Mesenchymal stem cell (in vitro differentiated cells and primary cell): Measurements from ENCODE around the gene MSI2.

Experiments
- DNase-seq: peaks from one replicate; pipeline ENCODE4 v3.0.0-alpha.2; 2013
- H2AFZ ChIP-seq: one replicate; pipeline ENCODE4 v1.6.1; 2013; ENCODE audit warnings: low read depth, mild to moderate bottlenecking, control low read depth, inconsistent platforms, low read length, moderate library complexity
- H2AK5ac ChIP-seq: 2 replicates; pipeline ENCODE4 v1.6.1; 2013; ENCODE audit warnings: low read length, moderate library complexity, mild to moderate bottlenecking, inconsistent platforms; ENCODE audit not compliant: severe bottlenecking
- H2BK120ac ChIP-seq: one replicate; pipeline ENCODE4 v1.6.1; 2013; ENCODE audit warnings: low read depth, mild to moderate bottlenecking, inconsistent platforms, low read length, moderate library complexity
- H2BK12ac ChIP-seq, 2 experiments: one replicate each; pipeline ENCODE4 v1.6.1; 2013; ENCODE audit warnings: inconsistent platforms in 2 of 2, low read length in 2 of 2, mild to moderate bottlenecking in 2 of 2, moderate library complexity in 2 of 2, control low read depth in 1 of 2
- H2BK15ac ChIP-seq: one replicate; pipeline ENCODE4 v1.6.1; 2013; ENCODE audit warnings: mild to moderate bottlenecking, low read depth, inconsistent platforms; ENCODE audit not compliant: poor library complexity, severe bottlenecking
- H2BK5ac ChIP-seq: 2 replicates; pipeline ENCODE4 v1.6.1; 2013; ENCODE audit warnings: low read depth, mild to moderate bottlenecking, low read length, control low read depth, inconsistent platforms; ENCODE audit not compliant: poor library complexity, severe bottlenecking
- H3K14ac ChIP-seq, 2 experiments: one replicate each; pipeline ENCODE4 v1.6.1; 2013; ENCODE audit warnings: inconsistent platforms in 2 of 2, low read length in 2 of 2, control low read depth in 1 of 2, mild to moderate bottlenecking in 1 of 2, moderate library complexity in 1 of 2
- H3K18ac ChIP-seq, 2 experiments: one replicate each; pipeline ENCODE4 v1.6.1; 2013; ENCODE audit warnings: inconsistent platforms in 2 of 2, low read length in 2 of 2, control low read depth in 1 of 2, low read depth in 1 of 2, mild to moderate bottlenecking in 1 of 2
- H3K23ac ChIP-seq, 2 experiments: one replicate each; pipeline ENCODE4 v1.6.1; 2013; ENCODE audit warnings: inconsistent platforms in 2 of 2, low read length in 2 of 2, mild to moderate bottlenecking in 2 of 2, moderate library complexity in 2 of 2, control low read depth in 1 of 2
- H3K27ac ChIP-seq: 2 replicates; pipeline ENCODE4 v1.5.1; 2013; ENCODE audit warnings: mild to moderate bottlenecking, moderate library complexity, low read length, control low read depth, inconsistent platforms; ENCODE audit not compliant: poor library complexity, severe bottlenecking
- H3K27me3 ChIP-seq, 2 experiments: 2 replicates each; pipeline versions ENCODE4 v1.6.1 to v1.7.0; 2013; ENCODE audit warnings: low read length in 2 of 2, mild to moderate bottlenecking in 2 of 2, moderate library complexity in 2 of 2, control low read depth in 1 of 2, inconsistent platforms in 1 of 2; ENCODE audit not compliant: control insufficient read depth in 1 of 2, insufficient read depth in 1 of 2
- H3K36me3 ChIP-seq, 2 experiments: 2 replicates each; pipeline versions ENCODE4 v1.6.1 to v1.7.0; 2013; ENCODE audit warnings: low read length in 2 of 2, control low read depth in 1 of 2, inconsistent platforms in 1 of 2, low read depth in 1 of 2, mild to moderate bottlenecking in 1 of 2; ENCODE audit not compliant: insufficient read depth in 2 of 2, control insufficient read depth in 1 of 2
- H3K4ac ChIP-seq, 2 experiments: one replicate each; pipeline ENCODE4 v1.6.1; 2013; ENCODE audit warnings: inconsistent platforms in 2 of 2, low read length in 2 of 2, mild to moderate bottlenecking in 2 of 2, moderate library complexity in 2 of 2, control low read depth in 1 of 2, low read depth in 1 of 2
- H3K4me1 ChIP-seq: 2 replicates; pipeline ENCODE4 v1.6.1; 2013; ENCODE audit warnings: low read depth, low read length, control low read depth; ENCODE audit not compliant: control insufficient read depth, insufficient read depth
- H3K4me2 ChIP-seq: 2 replicates; pipeline ENCODE4 v1.6.1; 2013; ENCODE audit warnings: low read length, mild to moderate bottlenecking, inconsistent platforms; ENCODE audit not compliant: poor library complexity, severe bottlenecking
- H3K4me3 ChIP-seq, 2 experiments: 2 replicates each; pipeline versions ENCODE4 v1.5.1 to v1.7.0; 2013; ENCODE audit warnings: low read length in 2 of 2, mild to moderate bottlenecking in 2 of 2, control low read depth in 1 of 2, low read depth in 1 of 2; ENCODE audit not compliant: insufficient read depth in 1 of 2
- H3K79me1 ChIP-seq: replicated peaks from 2 replicates; pipeline ENCODE4 v1.6.1; 2013; ENCODE audit warnings: mild to moderate bottlenecking, control low read depth, low read length, inconsistent platforms; ENCODE audit not compliant: poor library complexity, severe bottlenecking
- H3K9ac ChIP-seq: 2 replicates; pipeline ENCODE4 v1.7.0; 2013; ENCODE audit warnings: mild to moderate bottlenecking, low read length, moderate library complexity
- H3K9me3 ChIP-seq: 2 replicates; pipeline ENCODE4 v1.7.0; 2013; ENCODE audit warnings: mild to moderate bottlenecking, low read length; ENCODE audit not compliant: control insufficient read depth
- H4K8ac ChIP-seq: one replicate; pipeline ENCODE4 v1.6.1; 2013; ENCODE audit warnings: inconsistent platforms, mild to moderate bottlenecking, low read length, moderate library complexity
- H4K91ac ChIP-seq: one replicate; pipeline ENCODE4 v1.6.1; 2013; ENCODE audit warnings: mild to moderate bottlenecking, low read length, inconsistent platforms
- WGBS: methylation state at CpG from one replicate; pipeline ENCODE4 v1.1.7; 2013; ENCODE audit warnings: mixed read lengths; 5-methylcytosine and 5-hydroxymethylcytosine counted together

MSI2 gene

GRCh38 chr17:57349541-57350247, 93.4 kb downstream of the MSI2 start:
- no peak for DNase-seq
- Histone ChIP-seq H2AFZ (no peak overlapping the region), H3K23ac (no peak overlapping the region), H2BK5ac (no peak overlapping the region), H2AK5ac (no peak overlapping the region), H3K79me1 (peaks cover 29% of the 10 kb centered on the region), H3K9me3 (no peaks in the 10 kb centered on the region), H2BK120ac (no peak overlapping the region), H2BK15ac (no peak overlapping the region), H2BK12ac (no peak overlapping the region), H3K27ac (no peak overlapping the region), H3K4me1 (no peaks in the 10 kb centered on the region), H4K91ac (no peak overlapping the region), H3K9ac (no peak overlapping the region), H3K27me3 (no peaks in the 10 kb centered on the region), H3K36me3 (peaks cover 0 to 25% of the 10 kb centered on the region in 2 experiments), H4K8ac (no peak overlapping the region), H3K4ac (no peak overlapping the region), H3K4me2 (no peak overlapping the region), H3K14ac (no peak overlapping the region), H3K4me3 (no peak overlapping the region), H3K18ac (no peak overlapping the region)
- 97% methylated on average over 1 of the region's 3 CpGs for WGBS

- no peak overlapping the region for H2AFZ ChIP-seq
- no peak overlapping the region for H2BK15ac ChIP-seq
- no peak overlapping the region for H2AK5ac ChIP-seq
- H2BK12ac ChIP-seq: peak overlapping the region in 1 of 2 experiments; percentile 76
- no peak overlapping the region for H3K4me3 ChIP-seq
- no peaks in the 10 kb centered on the region for H3K27me3 ChIP-seq
- H4K91ac ChIP-seq: peak overlapping the region; percentile 45
- no peak overlapping the region for H2BK5ac ChIP-seq
- H3K4me1 ChIP-seq: no peaks in the 10 kb centered on the region
- peak overlapping the region in 1 of 2 experiments; percentile 14 for H3K23ac ChIP-seq
- no peak overlapping the region for H3K18ac ChIP-seq
- WGBS: 94% methylated on average over 6 of the region's 6 CpGs
- H3K9me3 ChIP-seq: no peaks in the 10 kb centered on the region
- H3K9ac ChIP-seq: no peak overlapping the region
- H3K79me1 ChIP-seq: peaks cover 31% of the 10 kb centered on the region
- no peak for DNase-seq
- H3K14ac ChIP-seq: no peak overlapping the region
- no peak overlapping the region for H3K4ac ChIP-seq
- peaks cover 0 to 25% of the 10 kb centered on the region in 2 experiments for H3K36me3 ChIP-seq
- H3K4me2 ChIP-seq: no peak overlapping the region
- no peak overlapping the region for H3K27ac ChIP-seq
- H2BK120ac ChIP-seq: no peak overlapping the region
- no peak overlapping the region for H4K8ac ChIP-seq
Measured at GRCh38 chr17:57350266-57350665, 93.9 kb downstream of the MSI2 start.

- Histone ChIP-seq H2AFZ (no peak overlapping the region), H3K18ac (no peak overlapping the region), H3K4me1 (peaks cover 2% of the 10 kb centered on the region), H3K4me2 (no peak overlapping the region), H2BK5ac (no peak overlapping the region), H3K14ac (no peak overlapping the region), H3K79me1 (peaks cover 37% of the 10 kb centered on the region), H4K91ac (no peak overlapping the region), H3K27me3 (no peaks in the 10 kb centered on the region), H2BK15ac (no peak overlapping the region), H3K36me3 (peaks cover 0 to 28% of the 10 kb centered on the region in 2 experiments), H2BK120ac (no peak overlapping the region), H2AK5ac (no peak overlapping the region), H3K9me3 (no peaks in the 10 kb centered on the region), H3K23ac (no peak overlapping the region), H2BK12ac (no peak overlapping the region), H4K8ac (no peak overlapping the region), H3K9ac (no peak overlapping the region), H3K4ac (no peak overlapping the region), H3K4me3 (no peak overlapping the region), H3K27ac (no peak overlapping the region)
- 94% methylated on average over 5 of the region's 5 CpGs for WGBS
- DNase-seq: no peak
Measured at GRCh38 chr17:57352665-57353175, 96.4 kb downstream of the MSI2 start.

- no peak overlapping the region for H2BK5ac ChIP-seq
- H3K18ac ChIP-seq: no peak overlapping the region
- no peak overlapping the region for H3K9ac ChIP-seq
- H2AFZ ChIP-seq: no peak overlapping the region
- H2BK15ac ChIP-seq: peak overlapping the region; percentile 62
- no peak overlapping the region for H2AK5ac ChIP-seq
- no peak overlapping the region for H3K23ac ChIP-seq
- no peak overlapping the region for H3K4ac ChIP-seq
- H3K9me3 ChIP-seq: no peaks in the 10 kb centered on the region
- H4K8ac ChIP-seq: no peak overlapping the region
- no peak overlapping the region for H2BK120ac ChIP-seq
- no peak overlapping the region for H3K14ac ChIP-seq
- no peak overlapping the region for H3K4me2 ChIP-seq
- no peak overlapping the region for H3K27ac ChIP-seq
- no peak overlapping the region for H3K4me3 ChIP-seq
- H4K91ac ChIP-seq: no peak overlapping the region
- DNase-seq: no peak
- peaks cover 48% of the 10 kb centered on the region for H3K79me1 ChIP-seq
- H3K27me3 ChIP-seq: no peaks in the 10 kb centered on the region
- H3K36me3 ChIP-seq: peaks cover 0 to 15% of the 10 kb centered on the region in 2 experiments
- WGBS: 96% methylated on average over 2 of the region's 2 CpGs
- peaks cover 2% of the 10 kb centered on the region for H3K4me1 ChIP-seq
- no peak overlapping the region for H2BK12ac ChIP-seq
Measured at GRCh38 chr17:57354673-57355072, 98.3 kb downstream of the MSI2 start.
